ENCODE data around the gene OTULIN. TPM values are rescaled to one million over a fixed set of nuclear protein-coding genes. Genes with fewer than 3 reads are reported as not detected.

Gene OTULIN
- total and polyA plus RNA-seq, 2 of the 8 experiments (the other 6 are each of a cell fraction or from before 2014, with no cell fraction given): 5.2 to 34.8 TPM

- Histone ChIP-seq H3K4me1 (replicated peaks in 1 of 4; ENCODE audit: control insufficient read depth in 3 of 4, insufficient read depth in 4 of 4, low read length in 3 of 4) (no peaks in the 10 kb centered on the region), H3K56ac (replicated peaks; ENCODE audit: insufficient read length, low read depth, low read length) (no peak overlapping the region), H2AFZ (ENCODE audit: low read length) (no peak overlapping the region), H3K36me3 (ENCODE audit: control insufficient read depth in 2 of 4, insufficient read depth in 4 of 4, low read length in 3 of 4) (peaks cover 0 to 7% (median under 1%) of the 10 kb centered on the region in 4 experiments; a peak in 1 of 8 replicates), H2BK5ac (ENCODE audit: low read depth, low read length) (no peak overlapping the region), H3K23ac (ENCODE audit: insufficient read length) (no peak overlapping the region), H2BK120ac (replicated peaks; ENCODE audit: low read depth, low read length) (no peak overlapping the region), H3K79me2 (ENCODE audit: control insufficient read depth in 1 of 2, insufficient read depth in 2 of 2, low read length in 2 of 2) (no peaks in the 10 kb centered on the region), H3K14ac (ENCODE audit: insufficient read length) (no peak overlapping the region), H3K18ac (ENCODE audit: extremely low read depth, low read length) (no peak overlapping the region), H3K27me3 (replicated peaks in 1 of 4; ENCODE audit: control insufficient read depth in 3 of 4, extremely low read depth in 1 of 4, insufficient read depth in 3 of 4, low read length in 3 of 4) (peaks cover 0 to 3% (median under 1%) of the 10 kb centered on the region in 4 experiments; a peak in 2 of 7 replicates), H3K4me3 (ENCODE audit: extremely low read depth in 1 of 4, insufficient read depth in 2 of 4, low read depth in 3 of 4, low read length in 4 of 4) (no peak overlapping the region), H2BK12ac (ENCODE audit: low read depth, low read length) (no peak overlapping the region), H3K9ac (replicated peaks in 1 of 4; ENCODE audit: extremely low read depth in 1 of 4, low read depth in 3 of 4, low read length in 3 of 4) (no peak overlapping the region), H3K4me2 (ENCODE audit: insufficient read depth in 1 of 2, low read depth in 2 of 2, low read length in 2 of 2) (no peak overlapping the region), H3K23me2 (ENCODE audit: low read depth, low read length) (no peaks in the 10 kb centered on the region), H3K27ac (ENCODE audit: low read depth, low read length) (no peak overlapping the region), H3K4ac (replicated peaks; ENCODE audit: insufficient read length, low read depth, low read length) (no peak overlapping the region), H4K91ac (replicated peaks; ENCODE audit: insufficient read length, low read length) (no peak overlapping the region), H4K5ac (ENCODE audit: insufficient read length, low read depth, low read length) (no peak overlapping the region), H2AK5ac (ENCODE audit: low read depth, low read length) (no peak overlapping the region), H4K20me1 (replicated peaks in 1 of 2; ENCODE audit: control insufficient read depth in 1 of 2, insufficient read depth in 2 of 2, low read length in 2 of 2) (peaks cover 0 to 2% of the 10 kb centered on the region in 2 experiments), H4K8ac (ENCODE audit: extremely low read depth, insufficient read depth, low read length) (no peak overlapping the region), H3K79me1 (ENCODE audit: low read depth, low read length) (no peaks in the 10 kb centered on the region; the same call in 1 of the 2 replicates), H3K9me3 (ENCODE audit: insufficient read depth in 2 of 2, low read depth in 1 of 2, low read length in 1 of 2) (no peaks in the 10 kb centered on the region), H2BK15ac (ENCODE audit: low read length) (no peak overlapping the region), H2BK20ac (ENCODE audit: low read length) (no peak overlapping the region)
- no peak for DNase-seq (ENCODE audit: low read depth in 1 of 2, low spot score in 2 of 2)
- CTCF ChIA-PET (ENCODE audit: partially characterized antibody): interaction anchor here (1.0 to 4.4 kb wide), 5 partner anchors 14 to 297 kb away, joined by 4 to 31 read pairs (median 7); no protein-coding TSS in a partner anchor
- 89% methylated on average over 6 of the region's 6 CpGs; no CpG with 5 or more reads in 1 of the 2 experiments for WGBS, 2 experiments (ENCODE audit: extremely low coverage in 1 of 2, insufficient coverage in 1 of 2, insufficient read length in 1 of 2, insufficient replicate concordance in 2 of 2, low coverage in 1 of 2, low lambda C conversion rate in 2 of 2, missing lambda C conversion rate in 1 of 2)
- POLR2A ChIA-PET (ENCODE audit: partially characterized antibody): interaction anchor here (1.3 kb wide), 1 partner anchor 22 kb away, joined by 3 read pairs; no protein-coding TSS in a partner anchor
- no peak for FAIRE-seq
- no peak for TF ChIP-seq CBX5 (IDR thresholded peaks at IDR 0.05; ENCODE audit: low read depth, low read length)
- TF ChIP-seq TBP (IDR thresholded peaks at IDR 0.05; ENCODE audit: low read depth, low read length): no peak
- TF ChIP-seq HDAC2 (IDR thresholded peaks at IDR 0.05; ENCODE audit: borderline replicate concordance in 1 of 2, low read depth in 2 of 2, low read length in 2 of 2): no peak
- TF ChIP-seq RAD21 (IDR thresholded peaks at IDR 0.05 in 1 of 2, conservative IDR thresholded peaks at IDR 0.05 in 1 of 2; ENCODE audit: low read depth in 2 of 2, low read length in 2 of 2): no peak
- no peak for TF ChIP-seq EZH2 (IDR thresholded peaks at IDR 0.05; ENCODE audit: low read depth, low read length, severe bottlenecking)
- no peak for TF ChIP-seq MAFK (IDR thresholded peaks at IDR 0.05; ENCODE audit: low read depth, low read length)
- no peak for TF ChIP-seq JUND (IDR thresholded peaks at IDR 0.05; ENCODE audit: low read length)
- TF ChIP-seq PHF8 (conservative IDR thresholded peaks at IDR 0.05; ENCODE audit: low read depth, low read length): no peak
- TF ChIP-seq SP1 (IDR thresholded peaks at IDR 0.05; ENCODE audit: low read depth, low read length): no peak
- no peak for TF ChIP-seq TEAD4 (IDR thresholded peaks at IDR 0.05; ENCODE audit: low read depth, low read length)
- TF ChIP-seq GABPA (IDR thresholded peaks at IDR 0.05; ENCODE audit: borderline replicate concordance, insufficient read depth, low read length): no peak
- no peak for TF ChIP-seq CBX8 (IDR thresholded peaks at IDR 0.05; ENCODE audit: borderline replicate concordance, low read depth, low read length)
- TF ChIP-seq CTBP2 (IDR thresholded peaks at IDR 0.05; ENCODE audit: borderline replicate concordance, insufficient read depth, insufficient read length, low read length): no peak
Measured at GRCh38 chr5:14706615-14707021, 42.1 kb downstream of the OTULIN start.
